Brain microvascular endothelial cell (primary cell): Measurements from ENCODE around the gene NUDT14.

Source experiments
- DNase-seq: peaks from one replicate; pipeline ENCODE4 v3.0.0-alpha.2; 2020
- H3K27ac ChIP-seq: fragments of 250-450 bp; sonication (Bioruptor Pico); 2 replicates; pipeline ENCODE4 v1.5.1; 2020; ENCODE audit warnings: mild to moderate bottlenecking, moderate library complexity
- H3K27me3 ChIP-seq: fragments of 250-450 bp; sonication (Bioruptor Pico); replicated peaks from 2 replicates; pipeline ENCODE4 v1.5.1; 2020; ENCODE audit warnings: mild to moderate bottlenecking
- H3K36me3 ChIP-seq: fragments of 250-450 bp; sonication (Bioruptor Pico); replicated peaks from 2 replicates; pipeline ENCODE4 v1.5.1; 2020; ENCODE audit warnings: mild to moderate bottlenecking
- H3K4me3 ChIP-seq: 2 replicates; pipeline ENCODE4 v1.5.1; 2011; ENCODE audit warnings: low read depth, mild to moderate bottlenecking, control low read depth, low read length, moderate library complexity
- CTCF ChIP-seq: IDR thresholded peaks from 2 replicates; pipeline ENCODE4 v1.5.1; 2011; ENCODE audit warnings: low read depth, mild to moderate bottlenecking, moderate library complexity, low read length, control low read depth, inconsistent platforms; ENCODE audit errors: missing control alignments
- in situ Hi-C: cut with HindIII; loops from 2 replicates; pipeline ENCODE4 v1.10.0; 2017; ENCODE audit warnings: low sequenced_read_pairs, low pct_ligation_motif_present

NUDT14 gene

GRCh38 chr14:105139212-105139825 lies 41.8 kb downstream of the NUDT14 start:
- no peak for TF ChIP-seq CTCF
- in situ Hi-C loops = no loop called here
- no peaks in the 10 kb centered on the region for H3K27me3 ChIP-seq

GRCh38 chr14:105138551-105139111 lies 42.5 kb downstream of the NUDT14 start:
- DNase-seq = no peak
- Histone ChIP-seq H3K4me3 (no peak overlapping the region), H3K36me3 (no peaks in the 10 kb centered on the region), H3K27ac (no peak overlapping the region), H3K27me3 (no peaks in the 10 kb centered on the region)
- TF ChIP-seq CTCF = no peak
- in situ Hi-C loops = no loop called here

More at GRCh38 chr14:105139212-105139825, 41.8 kb downstream of the NUDT14 start:
- H3K36me3 ChIP-seq = no peaks in the 10 kb centered on the region
- no peak overlapping the region for H3K27ac ChIP-seq
- H3K4me3 ChIP-seq = no peak overlapping the region
- DNase-seq = no peak

GRCh38 chr14:105138021-105138541 lies 43.0 kb downstream of the NUDT14 start:
- H3K27me3 ChIP-seq = no peaks in the 10 kb centered on the region
- no peak for DNase-seq
- no peak for TF ChIP-seq CTCF
- H3K27ac ChIP-seq = no peak overlapping the region
- no peaks in the 10 kb centered on the region for H3K36me3 ChIP-seq
- in situ Hi-C loops = no loop called here
- H3K4me3 ChIP-seq = no peak overlapping the region

GRCh38 chr14:105137481-105138020 lies 43.6 kb downstream of the NUDT14 start:
- Histone ChIP-seq H3K36me3 (no peaks in the 10 kb centered on the region), H3K4me3 (no peak overlapping the region), H3K27me3 (peaks cover 2% of the 10 kb centered on the region), H3K27ac (no peak overlapping the region)
- in situ Hi-C loops = no loop called here
- no peak for TF ChIP-seq CTCF
- DNase-seq = no peak

- H3K36me3 ChIP-seq = no peaks in the 10 kb centered on the region
- no peak for TF ChIP-seq CTCF
- H3K4me3 ChIP-seq = no peak overlapping the region
- no peak for DNase-seq
- peaks cover 2% of the 10 kb centered on the region for H3K27me3 ChIP-seq
- no peak overlapping the region for H3K27ac ChIP-seq
- in situ Hi-C loops = no loop called here
Observed at GRCh38 chr14:105136401-105137322, 44.5 kb downstream of the NUDT14 start.
